ENCODE data around the gene P2RX6.

DNA sequence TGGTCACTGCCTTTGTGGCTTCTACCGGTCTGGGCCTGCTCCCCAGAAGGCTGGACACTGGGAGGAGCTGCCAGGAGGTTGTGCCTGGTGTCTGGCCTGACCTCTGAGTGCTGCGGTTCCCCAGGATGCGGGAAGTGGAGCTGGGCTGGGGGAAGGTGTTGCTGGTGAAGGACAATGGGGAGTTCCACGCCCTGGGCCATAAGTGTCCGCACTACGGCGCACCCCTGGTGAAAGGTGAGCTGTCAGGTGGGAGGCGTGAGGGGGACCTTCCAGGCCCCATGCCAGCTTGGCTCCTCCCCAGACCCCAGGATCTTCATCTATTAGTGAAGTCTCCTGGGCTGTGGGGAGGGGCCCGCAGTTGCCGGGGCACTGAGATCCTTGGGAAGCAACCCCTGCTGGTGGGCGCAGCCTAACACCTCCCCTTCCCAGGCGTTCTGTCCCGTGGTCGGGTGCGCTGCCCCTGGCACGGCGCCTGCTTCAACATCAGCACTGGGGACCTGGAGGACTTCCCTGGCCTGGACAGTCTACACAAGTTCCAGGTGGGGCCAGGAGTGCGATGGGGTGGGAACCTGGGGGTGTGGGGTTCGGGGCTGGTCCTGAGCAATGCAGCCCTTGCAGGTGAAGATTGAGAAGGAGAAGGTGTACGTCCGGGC, 41.2 kb upstream of the P2RX6 start:
- TF ChIP-seq, protein P1, sequence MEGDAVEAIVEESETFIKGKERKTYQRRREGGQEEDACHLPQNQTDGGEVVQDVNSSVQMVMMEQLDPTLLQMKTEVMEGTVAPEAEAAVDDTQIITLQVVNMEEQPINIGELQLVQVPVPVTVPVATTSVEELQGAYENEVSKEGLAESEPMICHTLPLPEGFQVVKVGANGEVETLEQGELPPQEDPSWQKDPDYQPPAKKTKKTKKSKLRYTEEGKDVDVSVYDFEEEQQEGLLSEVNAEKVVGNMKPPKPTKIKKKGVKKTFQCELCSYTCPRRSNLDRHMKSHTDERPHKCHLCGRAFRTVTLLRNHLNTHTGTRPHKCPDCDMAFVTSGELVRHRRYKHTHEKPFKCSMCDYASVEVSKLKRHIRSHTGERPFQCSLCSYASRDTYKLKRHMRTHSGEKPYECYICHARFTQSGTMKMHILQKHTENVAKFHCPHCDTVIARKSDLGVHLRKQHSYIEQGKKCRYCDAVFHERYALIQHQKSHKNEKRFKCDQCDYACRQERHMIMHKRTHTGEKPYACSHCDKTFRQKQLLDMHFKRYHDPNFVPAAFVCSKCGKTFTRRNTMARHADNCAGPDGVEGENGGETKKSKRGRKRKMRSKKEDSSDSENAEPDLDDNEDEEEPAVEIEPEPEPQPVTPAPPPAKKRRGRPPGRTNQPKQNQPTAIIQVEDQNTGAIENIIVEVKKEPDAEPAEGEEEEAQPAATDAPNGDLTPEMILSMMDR (optimal IDR thresholded peaks at IDR 0.05 in 1 of 3, IDR thresholded peaks at IDR 0.05 in 1 of 3, conservative IDR thresholded peaks at IDR 0.05 in 1 of 3; ENCODE audit: extremely low read depth in 1 of 3, insufficient read depth in 2 of 3, low read length in 3 of 3): no peak
- no peak for TF ChIP-seq EZH2 (IDR thresholded peaks at IDR 0.05; ENCODE audit: low read length)
